Activated effector memory CD4-positive, alpha-beta T cell treated with Interleukin-2 at 50 U/mL for 16 hours (primary cell): Measurements from ENCODE around the gene CD96.
"Not testable (repeated sequence)": the region's sequence is repeated elsewhere in the genome, so short reads cannot be mapped to it uniquely, and the experiment has no call there.

Source experiments
- DNase-seq: peaks from one replicate; pipeline ENCODE4 v3.0.0-alpha.2; 2020

The CD96 gene

DNA sequence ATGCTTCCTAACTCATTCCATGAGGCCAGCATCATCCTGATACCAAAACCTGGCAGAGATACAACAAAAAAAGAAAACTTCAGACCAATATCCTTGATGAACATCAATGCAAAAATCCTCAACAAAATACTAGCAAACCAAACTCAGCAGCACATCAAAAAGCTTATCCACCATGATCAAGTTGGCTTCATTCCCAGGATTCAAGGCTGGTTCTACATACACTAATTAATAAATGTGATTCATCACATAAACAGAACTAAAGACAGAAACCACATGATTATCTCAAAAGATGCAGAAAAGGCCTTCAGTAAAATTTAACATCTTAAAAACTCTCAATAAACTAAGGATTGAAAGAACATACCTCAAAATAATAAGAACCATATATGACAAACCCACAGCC, 88.6 kb downstream of the CD96 start:
- DNase-seq = not testable (repeated sequence)

DNA sequence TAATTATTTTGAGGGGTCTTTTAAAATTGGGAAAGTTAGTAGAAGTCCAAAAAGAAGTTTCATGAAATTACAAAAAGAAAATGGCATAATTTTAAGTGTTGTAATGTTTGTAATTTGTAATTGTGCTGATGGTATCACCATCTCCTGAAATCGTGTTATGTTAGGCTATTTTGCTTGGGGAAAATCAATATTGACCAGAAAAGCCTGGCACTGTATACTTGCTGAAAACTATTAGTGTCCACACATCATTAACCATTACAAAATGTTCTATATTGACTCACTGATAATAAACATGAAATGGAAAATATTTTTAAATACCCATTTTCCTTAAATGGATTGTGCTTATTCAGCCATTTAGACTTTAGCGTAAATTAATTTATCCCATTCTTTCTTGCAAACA, 93.4 kb downstream of the CD96 start:
- no peak for DNase-seq

DNA sequence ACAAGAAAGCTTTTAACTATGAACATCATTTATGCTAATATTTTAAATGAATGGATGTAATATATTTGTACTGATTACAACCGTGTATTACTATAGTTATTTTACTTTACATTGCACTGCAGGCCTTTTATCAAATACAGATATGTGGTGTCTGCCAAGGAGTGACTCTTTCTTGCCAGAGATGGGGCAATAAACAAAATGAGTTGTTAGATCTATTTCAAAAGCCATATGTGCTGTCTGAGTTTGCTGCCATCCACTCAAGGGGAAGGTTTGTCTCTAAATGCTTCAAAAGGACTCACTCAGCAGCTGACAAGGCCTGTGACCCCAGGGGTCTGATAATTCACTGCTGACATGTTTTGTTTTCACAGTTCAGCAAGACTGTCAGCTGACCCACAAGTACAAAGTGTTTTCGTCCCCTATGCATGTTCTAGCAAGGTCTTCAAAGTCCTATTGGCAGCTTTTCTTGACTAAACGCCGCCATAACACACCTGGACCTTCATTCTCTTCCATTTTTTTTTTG, 94.4 kb downstream of the CD96 start:
- DNase-seq = no peak

DNA sequence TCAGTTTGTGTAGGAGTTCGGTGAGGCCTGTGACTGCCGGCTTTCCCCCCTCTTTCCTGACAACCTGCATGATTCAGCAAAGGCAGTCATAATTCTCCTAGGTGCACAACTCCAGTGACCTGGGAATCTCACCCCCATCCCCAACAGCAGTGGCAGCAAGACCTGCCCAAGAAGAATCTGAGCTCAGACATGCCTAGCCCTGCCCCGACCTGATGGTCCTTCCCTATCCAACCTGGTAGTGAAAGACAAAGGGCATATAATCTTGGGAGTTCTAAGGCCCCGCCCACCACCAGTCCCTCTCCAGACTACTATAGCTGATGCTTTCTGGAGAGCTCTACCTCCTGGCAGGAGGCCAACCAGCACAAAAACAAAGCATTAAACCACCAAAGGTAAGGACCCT, 97.3 kb downstream of the CD96 start:
- no peak for DNase-seq

DNA sequence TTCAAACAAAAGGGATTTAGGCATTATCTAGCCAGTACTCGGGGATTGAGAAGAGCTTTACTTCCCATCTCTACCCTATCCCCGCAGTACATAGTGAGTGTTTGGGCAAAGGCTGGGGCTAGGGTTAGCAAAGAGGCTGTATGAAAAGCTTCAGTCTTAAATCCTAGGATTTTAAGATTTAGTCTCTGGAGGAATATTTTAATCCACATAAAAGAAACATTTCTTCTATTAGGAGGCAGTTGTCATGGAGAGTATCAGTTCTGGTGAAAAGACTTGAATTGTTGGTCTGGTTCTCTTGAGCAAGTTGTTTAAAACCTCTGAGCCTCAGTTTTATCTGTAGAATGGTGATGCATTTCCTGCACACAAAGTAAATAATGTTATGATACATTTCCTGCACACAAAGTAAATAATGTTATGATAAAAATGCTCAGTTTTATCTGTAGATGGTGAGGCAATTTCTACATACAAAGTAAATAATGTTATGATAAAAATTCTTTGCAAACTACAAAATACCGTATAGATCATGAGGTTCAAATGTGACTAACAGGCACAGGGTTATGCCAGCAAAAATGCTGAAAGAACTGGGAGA, 107.1 kb downstream of the CD96 start:
- DNase-seq = no peak

DNA sequence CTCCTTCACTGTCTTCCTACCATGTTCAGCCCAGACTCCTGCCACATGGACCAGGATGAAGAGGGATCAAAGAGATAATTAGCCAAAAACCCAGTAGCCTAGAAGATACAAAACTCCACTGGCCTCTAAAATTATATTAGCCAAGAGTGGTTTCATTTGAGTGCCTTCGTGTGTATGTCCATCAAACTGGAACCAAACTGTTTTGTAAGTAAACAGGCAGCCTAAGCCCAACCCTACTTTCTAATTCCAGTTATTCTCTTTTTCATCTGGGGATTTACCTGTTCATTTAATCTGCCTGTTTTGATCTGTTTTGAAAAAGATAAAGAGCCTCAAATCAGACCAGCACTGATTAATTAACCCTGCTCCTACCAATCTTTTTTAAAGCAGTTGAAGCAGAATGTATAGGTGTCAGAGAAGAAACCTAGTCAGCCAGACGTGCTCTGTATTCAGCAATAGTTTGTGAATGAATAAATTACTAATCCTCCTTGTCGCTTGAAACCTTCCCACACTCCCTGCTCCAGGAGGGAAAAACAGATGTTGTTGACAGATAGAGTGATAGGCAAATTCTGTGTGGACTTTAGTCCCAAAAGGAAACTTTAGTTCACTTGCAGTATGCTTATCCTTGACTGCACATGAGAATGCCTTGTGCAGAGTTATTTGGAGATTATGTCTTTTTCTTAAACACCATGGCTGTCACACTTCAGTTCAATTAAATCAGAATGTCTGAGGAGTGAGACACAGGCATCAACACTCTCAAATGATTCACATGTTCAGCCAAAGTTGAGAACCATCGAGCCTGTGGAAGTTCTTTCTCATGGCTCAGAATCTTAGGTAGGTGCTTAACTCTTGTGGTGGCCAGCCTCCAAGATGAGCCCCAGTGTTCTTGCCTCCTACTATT, 108.6 kb downstream of the CD96 start:
- no peak for DNase-seq

DNA sequence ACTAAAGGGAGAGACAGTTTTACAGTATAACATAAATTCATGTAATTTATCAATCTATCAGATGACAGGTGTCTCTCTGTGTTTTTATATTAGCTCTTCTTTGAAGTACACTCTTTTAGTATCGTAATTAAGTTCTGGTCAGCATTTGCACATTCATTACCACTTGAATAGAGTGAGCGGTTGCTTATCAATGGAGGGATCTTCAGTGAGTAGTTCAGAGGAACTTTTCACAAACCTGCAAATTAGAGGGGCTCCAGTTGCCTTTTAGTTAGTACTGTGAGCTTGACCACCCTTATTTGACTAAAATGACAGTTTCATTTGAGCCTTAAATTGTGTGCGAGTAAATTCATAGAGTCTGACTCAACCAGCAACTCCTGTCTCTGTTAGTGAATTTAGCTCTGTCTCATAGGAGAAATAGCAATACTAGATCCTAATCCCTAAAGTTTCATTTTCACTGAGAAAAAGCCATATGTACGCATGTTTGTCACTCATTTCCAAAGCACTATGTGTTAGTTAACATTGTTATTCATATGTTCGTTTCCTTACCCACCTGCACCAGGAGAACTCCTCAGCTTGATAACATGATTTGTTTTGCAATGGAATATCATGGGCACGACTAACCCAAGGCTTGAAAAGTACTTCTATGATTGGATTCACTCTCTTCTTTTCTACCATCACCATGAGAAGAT, 110.6 kb downstream of the CD96 start:
- DNase-seq = no peak

DNA sequence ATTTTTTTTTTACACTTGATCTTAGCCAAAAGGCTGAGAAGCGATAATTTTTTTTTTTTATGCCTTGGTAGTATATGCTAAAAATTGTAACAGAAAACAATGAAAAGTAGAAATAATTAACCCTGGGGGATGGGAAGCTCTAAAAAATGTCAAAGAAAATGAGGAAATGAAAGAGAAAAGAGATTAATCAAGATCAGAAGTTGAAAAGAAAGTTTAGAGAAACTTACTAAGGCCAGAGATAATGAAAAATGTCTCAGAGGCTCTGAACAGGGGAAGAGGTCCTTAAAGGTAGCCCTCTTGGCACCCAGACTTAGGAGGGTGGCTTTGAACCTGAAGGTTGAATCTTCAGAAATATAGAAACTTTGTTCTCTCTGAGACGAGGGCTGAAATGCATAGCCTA, 111.8 kb downstream of the CD96 start:
- DNase-seq = no peak

DNA sequence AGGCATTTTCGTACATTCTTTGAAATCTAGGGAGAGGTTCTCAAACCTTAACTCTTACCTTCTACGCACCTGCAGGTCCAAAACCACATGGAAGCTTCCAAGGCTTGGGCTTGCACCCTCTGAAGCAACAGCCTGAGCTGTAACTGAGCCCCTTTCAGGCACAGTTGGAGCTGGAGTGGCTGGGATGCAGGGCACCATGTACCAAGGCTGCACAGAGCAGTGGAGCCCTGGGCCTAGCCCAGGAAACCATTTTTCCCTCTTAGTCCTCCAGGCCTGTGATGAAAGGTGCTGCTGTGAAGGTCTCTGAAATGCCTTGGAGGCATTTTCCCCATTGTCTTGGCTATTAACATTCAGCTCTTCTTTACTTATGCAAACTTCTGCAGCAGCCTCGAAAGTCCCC, 120.0 kb downstream of the CD96 start:
- no peak for DNase-seq

DNA sequence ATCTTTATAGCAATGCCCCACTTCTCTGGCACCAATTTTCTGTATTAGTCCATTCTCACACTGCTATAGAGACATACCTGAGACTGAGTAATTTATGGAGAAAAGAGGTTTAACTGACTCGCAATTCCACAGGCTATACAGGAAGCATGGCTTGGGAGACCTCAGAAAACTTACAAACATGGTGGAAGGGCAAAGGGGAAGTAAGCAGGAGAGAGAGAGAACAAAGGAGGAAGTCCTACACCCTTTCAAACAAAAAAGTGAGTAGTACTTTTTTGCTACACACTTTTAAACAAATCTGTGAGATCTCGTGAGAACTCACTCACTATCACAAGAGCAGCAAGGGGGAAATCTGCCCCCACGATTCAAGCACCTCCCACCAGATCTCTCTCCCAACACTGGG, 120.9 kb downstream of the CD96 start:
- DNase-seq = no peak

DNA sequence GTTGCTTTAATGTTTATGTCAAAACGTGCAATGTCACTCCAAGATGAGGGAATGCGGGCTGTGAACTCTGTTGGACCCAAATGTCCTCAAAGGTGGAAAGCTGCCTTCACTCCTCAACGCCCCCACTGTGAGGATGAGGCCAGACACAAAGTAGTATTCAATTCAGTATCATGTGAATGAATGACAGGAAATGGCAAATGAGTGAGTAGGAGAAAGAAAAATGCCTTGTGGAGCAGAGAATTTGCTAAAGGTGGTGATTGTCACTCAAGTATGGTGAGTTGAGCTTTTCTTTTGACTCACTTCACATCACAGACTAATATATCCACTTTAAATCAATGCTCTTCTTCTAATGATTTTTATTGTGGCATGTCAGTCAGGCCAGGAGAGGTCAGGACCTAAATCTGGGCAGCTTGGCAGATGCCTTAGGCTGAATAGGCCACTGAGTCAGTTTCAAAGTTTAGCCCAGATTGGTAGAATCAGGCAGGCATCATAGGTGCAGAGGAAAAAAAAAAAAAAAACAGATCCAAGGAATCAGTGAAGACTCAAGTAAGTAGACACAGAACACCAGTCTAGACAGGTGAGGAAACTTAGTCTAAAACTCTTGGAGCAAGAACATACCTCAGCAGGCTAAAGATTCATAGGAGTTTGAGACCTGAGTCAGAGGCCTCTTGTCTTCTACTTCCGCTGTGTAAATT, 124.2 kb downstream of the CD96 start:
- no peak for DNase-seq

DNA sequence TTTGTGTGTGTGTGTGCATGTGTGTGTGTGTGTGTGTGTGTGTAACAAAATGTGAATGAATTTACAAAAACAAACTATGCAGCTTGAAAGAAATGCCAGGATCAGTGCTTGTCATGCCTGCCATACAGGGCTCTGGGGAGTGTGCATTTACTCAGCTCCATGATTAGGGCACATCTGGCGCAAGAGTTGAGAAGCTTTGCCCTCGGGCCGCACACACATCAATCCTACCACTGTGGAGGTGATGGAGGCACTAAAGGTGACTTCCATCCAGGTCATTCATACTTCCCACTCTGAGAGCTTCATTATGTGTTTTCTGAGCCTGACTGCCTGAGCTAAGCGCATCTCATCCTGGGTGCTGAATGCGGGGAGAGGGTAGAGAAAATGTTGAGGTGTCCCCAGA, 125.2 kb downstream of the CD96 start:
- DNase-seq = no peak

DNA sequence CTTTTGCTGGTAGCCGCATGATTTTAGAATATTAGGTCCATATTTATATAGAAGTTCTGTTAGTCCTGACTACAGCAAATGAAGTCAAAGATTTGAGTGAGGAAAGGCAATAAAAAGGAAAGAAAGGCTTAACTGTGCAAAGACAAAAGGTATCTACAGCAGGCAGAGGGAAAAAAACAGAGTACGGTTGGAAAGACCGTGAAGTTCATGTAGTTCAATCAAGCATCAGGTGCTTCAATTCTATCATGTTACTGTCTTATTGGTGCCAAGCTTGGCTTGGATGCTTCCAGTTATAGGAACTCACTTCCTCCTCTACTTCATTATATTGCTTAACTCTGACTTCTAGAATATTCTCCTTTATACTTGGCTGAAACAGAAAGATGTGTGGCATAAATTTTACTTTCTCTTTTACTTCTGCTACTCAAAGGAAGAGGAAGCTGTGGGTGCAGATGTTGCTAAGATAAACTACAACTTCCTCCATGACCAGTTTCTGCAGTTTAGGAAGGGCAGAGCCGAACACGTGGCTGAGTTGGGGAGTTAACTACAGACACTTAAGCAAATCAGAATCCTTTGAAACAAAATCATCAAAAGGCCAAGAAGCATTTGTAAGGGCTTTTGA, 125.7 kb downstream of the CD96 start:
- peak; percentile 43 for DNase-seq

DNA sequence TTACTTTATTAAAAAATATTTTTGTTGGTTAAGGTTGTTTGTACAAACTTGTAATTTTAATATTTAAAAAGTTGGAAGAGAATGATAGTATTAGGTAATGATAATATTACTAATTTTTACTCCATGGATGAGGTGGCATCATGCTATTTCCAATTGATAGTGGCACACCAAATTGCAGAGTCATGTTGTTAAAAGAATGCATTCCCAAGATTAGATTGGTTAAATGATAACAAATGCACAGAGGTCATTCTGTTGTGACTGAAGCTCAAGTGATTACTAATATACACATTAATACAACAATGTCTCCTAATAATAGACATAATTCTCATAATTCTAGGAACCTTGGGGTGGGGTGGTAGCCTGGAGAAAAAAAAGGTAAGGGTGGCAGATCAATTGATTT, 126.3 kb downstream of the CD96 start:
- no peak for DNase-seq

DNA sequence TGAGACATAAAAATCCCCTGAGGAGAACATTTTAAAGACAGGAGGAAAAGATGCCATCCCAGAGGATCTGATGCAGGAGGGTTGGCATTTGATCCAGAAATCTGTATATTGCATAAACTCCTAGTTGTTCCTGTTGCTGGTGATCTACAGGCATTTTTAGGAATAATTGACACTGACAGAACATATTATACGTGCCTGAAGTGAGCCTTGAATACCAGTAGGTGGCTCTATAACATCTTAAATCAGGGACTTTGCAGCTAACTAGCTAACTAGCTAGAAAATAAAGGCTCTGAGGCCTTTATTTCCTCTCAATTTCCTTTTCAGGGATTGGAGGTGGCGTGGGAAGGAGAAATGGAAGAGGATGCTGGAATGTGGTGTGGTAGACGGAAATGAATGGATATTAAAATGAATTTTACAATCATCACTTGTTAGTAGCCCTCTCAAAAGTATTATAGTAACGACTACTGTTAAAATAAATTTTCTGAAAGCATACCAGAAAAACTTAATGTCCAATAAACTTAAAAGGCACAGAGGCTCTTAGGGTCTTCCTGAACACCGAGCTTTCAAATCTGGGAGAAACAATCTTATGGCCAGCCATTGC, 127.0 kb downstream of the CD96 start:
- no peak for DNase-seq

DNA sequence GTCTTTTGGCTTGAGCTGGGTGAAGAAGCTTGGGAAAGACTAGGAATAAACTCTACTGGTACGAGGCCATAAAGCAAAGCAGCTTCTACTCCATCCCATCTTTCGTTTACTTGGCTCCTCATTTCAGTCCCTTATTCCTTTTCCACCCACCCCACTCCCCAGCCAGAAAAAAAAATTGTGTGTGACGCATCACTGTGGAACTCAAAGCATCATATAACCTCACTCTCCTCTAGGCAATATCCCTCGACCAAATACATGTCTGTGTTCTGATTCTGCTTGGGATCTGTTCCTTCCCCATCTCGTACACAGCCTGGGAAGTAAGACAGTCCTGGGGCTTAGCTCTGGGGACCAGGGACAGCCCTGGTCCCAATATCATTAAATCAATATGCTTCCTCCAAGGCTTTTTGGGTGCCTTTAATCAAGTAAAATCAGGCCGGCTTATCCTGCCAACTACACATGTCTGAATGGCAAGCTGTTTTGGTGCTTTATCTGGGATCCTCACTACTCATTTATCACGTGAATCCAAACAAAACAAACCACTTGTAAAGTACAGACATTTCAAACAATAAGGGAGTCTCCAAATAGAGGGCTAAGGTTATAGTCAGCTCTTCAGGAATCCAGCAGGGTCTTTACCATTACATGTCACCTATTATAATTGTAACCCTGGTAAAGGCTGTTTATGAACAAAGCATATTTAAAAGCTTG, 128.1 kb downstream of the CD96 start:
- DNase-seq = no peak

DNA sequence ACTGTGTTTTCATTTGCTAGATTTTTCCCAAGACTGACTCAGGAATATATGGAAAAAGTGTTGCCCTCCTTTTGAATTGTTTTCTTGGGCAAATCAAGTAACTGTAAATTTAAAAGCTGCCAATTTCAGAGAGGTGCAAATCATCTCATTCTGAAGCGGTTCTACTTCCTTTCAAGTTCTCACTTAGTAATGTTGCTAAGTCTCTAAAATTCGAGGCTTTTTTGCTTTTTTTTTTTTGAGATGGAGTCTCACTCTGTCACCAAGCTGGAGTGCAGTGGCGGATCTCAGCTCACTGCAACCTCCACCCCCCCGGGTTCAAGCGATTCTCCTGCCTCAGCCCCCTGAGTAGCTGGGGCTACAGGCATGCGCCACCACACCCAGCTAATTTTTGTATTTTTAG, 130.5 kb downstream of the CD96 start:
- not testable (repeated sequence) for DNase-seq

DNA sequence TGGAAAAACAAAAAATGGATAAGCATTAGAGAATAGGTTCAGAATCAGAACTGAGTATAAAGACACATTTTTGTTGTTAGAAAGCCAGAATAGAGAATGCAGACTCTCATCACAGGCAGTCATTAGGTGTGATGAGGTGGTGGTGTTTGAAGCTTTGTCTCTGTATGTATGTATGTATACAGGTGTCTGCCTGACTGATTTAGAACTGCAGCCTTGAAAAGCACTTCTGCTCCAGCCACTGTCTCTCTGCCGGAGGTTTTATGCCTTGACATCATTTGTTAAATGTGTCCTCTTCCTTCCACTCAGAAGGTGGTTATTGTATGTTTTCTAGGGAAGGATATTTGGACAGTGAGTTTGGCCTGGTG, 133.8 kb downstream of the CD96 start:
- DNase-seq = no peak

DNA sequence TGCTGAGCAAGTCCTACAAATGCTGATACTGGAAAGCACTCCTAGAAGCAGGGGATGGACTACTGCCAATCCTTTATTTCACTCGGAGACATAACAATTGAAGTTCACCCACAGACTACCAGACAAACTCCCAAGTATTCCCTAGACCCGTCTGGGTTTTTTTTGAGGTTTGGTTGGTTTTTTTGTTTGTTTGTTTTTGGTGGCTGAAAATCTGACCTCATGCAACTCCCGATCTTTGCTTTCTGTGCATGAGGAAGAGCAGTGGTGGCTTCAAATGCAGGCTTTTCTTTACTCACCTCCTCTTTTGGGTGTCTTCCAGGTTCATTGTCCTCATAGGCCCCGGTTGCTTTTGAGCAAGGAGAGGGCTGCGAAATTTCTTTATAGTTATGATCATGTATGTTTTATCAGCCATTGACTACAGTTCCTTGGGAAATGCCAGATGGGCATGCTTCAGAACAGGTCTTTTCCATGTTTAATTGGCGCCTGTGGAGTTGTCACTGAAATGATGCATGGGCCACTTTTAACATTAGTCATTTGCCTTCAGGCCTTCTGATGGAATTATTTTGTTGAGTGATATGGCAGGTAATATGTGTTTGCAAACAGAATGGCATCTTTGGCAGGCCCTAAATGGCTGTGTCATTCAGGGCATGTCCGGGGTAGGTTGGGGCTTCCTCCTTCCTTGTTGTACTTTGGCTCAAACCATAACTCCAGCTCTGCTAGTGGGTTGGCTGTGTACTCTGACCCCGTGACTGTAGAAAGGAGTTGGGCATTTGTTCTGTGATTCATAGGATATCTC, 134.4 kb downstream of the CD96 start:
- no peak for DNase-seq

DNA sequence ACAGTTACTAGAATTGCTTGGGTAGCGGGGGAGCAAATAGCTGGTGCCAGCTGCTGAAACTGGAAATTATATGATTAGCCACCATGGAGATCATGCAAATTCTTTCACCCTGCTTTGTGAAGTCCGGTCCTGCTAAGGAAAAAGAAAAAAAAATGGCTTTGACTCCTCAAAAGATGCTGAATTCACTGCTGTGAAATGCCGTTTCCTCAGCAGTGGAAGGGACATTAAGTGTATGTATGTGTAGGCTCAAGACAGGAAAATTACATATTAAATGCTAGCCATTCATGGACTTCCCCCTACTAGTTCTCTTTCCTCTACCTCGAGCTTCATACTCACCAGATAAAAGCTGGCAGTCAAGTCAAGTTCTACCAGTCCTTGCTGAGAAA, 135.0 kb downstream of the CD96 start:
- DNase-seq = no peak
